SK-N-SH (cell line): ENCODE data around the gene PPT2. TPM values are rescaled to one million over a fixed set of nuclear protein-coding genes. Genes with fewer than 3 reads are reported as not detected.

Experiments
- CTCF ChIA-PET: fragments of 300-600, 350-600 bp; formaldehyde crosslinking; extraction: SDS; loops from one replicate; lab custom pipeline; 2021; lab: Yijun Ruan, JAX
- POLR2A ChIA-PET: fragments of 350-600 bp; sonication (Branson Sonifier 250); formaldehyde crosslinking; extraction: SDS; loops from one replicate; lab custom pipeline; 2020; ENCODE audit warnings: antibody characterized with exemption, inconsistent platforms; lab: Yijun Ruan, JAX
- DNase-seq: peaks from one replicate; pipeline ENCODE4 v3.0.0; 2012
- H2AFZ ChIP-seq: fragments of 200-600 bp; sonication (generic); 2 replicates; pipeline ENCODE4 v1.8.1; 2016; ENCODE audit warnings: antibody characterized with exemption, mild to moderate bottlenecking, low read depth
- H3F3A ChIP-seq: fragments of 200-600 bp; sonication (generic); replicated peaks from 2 replicates; pipeline ENCODE3; 2016; ENCODE audit warnings: antibody characterized with exemption, mild to moderate bottlenecking; ENCODE audit not compliant: insufficient read depth
- H3K27ac ChIP-seq, 2 experiments: fragments of 200-500 bp in 1 of 2; fragments of 200-600 bp in 1 of 2; sonication (Bioruptor generic) in 1 of 2; sonication (generic), shearing (Covaris generic) in 1 of 2; 2 replicates each; pipeline versions ENCODE4 v1.5.1 to v1.6.1; 2014 to 2016; ENCODE audit warnings: low read depth in 2 of 2, inconsistent platforms in 1 of 2, low read length in 1 of 2, mild to moderate bottlenecking in 1 of 2, mixed read lengths in 1 of 2
- H3K27me3 ChIP-seq: fragments of 200-600 bp; sonication (generic), shearing (Covaris generic); 2 replicates; pipeline ENCODE4 v1.6.1; 2016; ENCODE audit warnings: mixed run types; ENCODE audit not compliant: insufficient read depth
- H3K36me3 ChIP-seq, 2 experiments: fragments of 200-500 bp in 1 of 2; fragments of 200-600 bp in 1 of 2; sonication (Bioruptor generic) in 1 of 2; sonication (generic) in 1 of 2; replicated peaks in 1 of 2; 2 replicates each; pipeline versions ENCODE3 to v1.5.1; 2014 to 2016; ENCODE audit warnings: low read length in 1 of 2, mild to moderate bottlenecking in 1 of 2; ENCODE audit not compliant: insufficient read depth in 2 of 2, control insufficient read depth in 1 of 2
- H3K4me1 ChIP-seq, 2 experiments: fragments of 200-500 bp in 1 of 2; fragments of 200-600 bp in 1 of 2; sonication (Bioruptor generic) in 1 of 2; sonication (generic), shearing (Covaris generic) in 1 of 2; 2 replicates each; pipeline versions ENCODE4 v1.5.1 to v1.6.1; 2014 to 2016; ENCODE audit warnings: low read depth in 1 of 2, low read length in 1 of 2, mixed run types in 1 of 2; ENCODE audit not compliant: insufficient read depth in 2 of 2, control insufficient read depth in 1 of 2
- H3K4me2 ChIP-seq: fragments of 200-600 bp; sonication (generic), shearing (Covaris generic); 2 replicates; pipeline ENCODE4 v1.6.1; 2017; ENCODE audit warnings: mixed run types
- H3K4me3 ChIP-seq, 2 experiments: fragments of 200-500 bp in 1 of 2; fragments of 200-600 bp in 1 of 2; sonication (Bioruptor generic) in 1 of 2; sonication (generic), shearing (Covaris generic) in 1 of 2; 2 replicates each; pipeline versions ENCODE4 v1.5.1 to v1.8.1; 2014 to 2016; ENCODE audit warnings: low read depth in 2 of 2, inconsistent platforms in 1 of 2, low read length in 1 of 2, mild to moderate bottlenecking in 1 of 2, mixed read lengths in 1 of 2, moderate library complexity in 1 of 2
- H3K79me2 ChIP-seq: fragments of 200-600 bp; sonication (generic); 2 replicates; pipeline ENCODE4 v1.8.1; 2017; ENCODE audit warnings: mild to moderate bottlenecking; ENCODE audit not compliant: insufficient read depth
- H3K9ac ChIP-seq: fragments of 200-600 bp; sonication (generic); 2 replicates; pipeline ENCODE4 v1.6.1; 2017; ENCODE audit warnings: mixed run types
- H3K9me2 ChIP-seq: fragments of 200-600 bp; sonication (generic); 2 replicates; pipeline ENCODE4 v1.6.1; 2017; ENCODE audit warnings: mixed run types
- H3K9me3 ChIP-seq: fragments of 200-600 bp; sonication (generic); 2 replicates; pipeline ENCODE4 v1.6.1; 2017; ENCODE audit warnings: mixed run types, mild to moderate bottlenecking, moderate library complexity
- H4K20me1 ChIP-seq: fragments of 200-600 bp; sonication (generic); 2 replicates; pipeline ENCODE4 v1.6.1; 2017; ENCODE audit warnings: mild to moderate bottlenecking, mixed run types; ENCODE audit not compliant: insufficient read depth
- CHD2 ChIP-seq: fragments of 150-350 bp; IDR thresholded peaks from 2 replicates; pipeline ENCODE4 v1.6.1; 2018; ENCODE audit warnings: low read length; ENCODE audit not compliant: partially characterized antibody
- CTCF ChIP-seq: fragments of 200-600 bp; sonication (generic); IDR thresholded peaks from 2 replicates; pipeline ENCODE4 v1.6.1; 2017; ENCODE audit warnings: antibody characterized with exemption, mild to moderate bottlenecking, moderate library complexity
- EP300 ChIP-seq, 2 experiments: IDR thresholded peaks; 2 replicates each; pipeline versions ENCODE4 v1.4.0 to v1.6.1; 2012; ENCODE audit warnings: borderline replicate concordance in 1 of 2, low read depth in 1 of 2, low read length in 1 of 2
- EZH2phosphoT487 ChIP-seq: fragments of 200-600 bp; sonication (generic); IDR thresholded peaks from 2 replicates; pipeline ENCODE4 v1.6.1; 2017; ENCODE audit warnings: low read depth, mixed run types, mild to moderate bottlenecking, antibody characterized with exemption, moderate library complexity, borderline replicate concordance
- FOXJ3 ChIP-seq: sonication (generic); formaldehyde crosslinking; IDR thresholded peaks from 2 replicates; pipeline ENCODE4 v1.5.1; 2020; ENCODE audit warnings: mild to moderate bottlenecking, missing genetic modification reagents
- GABPA ChIP-seq: IDR thresholded peaks from 2 replicates; pipeline ENCODE4 v1.4.0; 2012; ENCODE audit warnings: low read depth, mild to moderate bottlenecking
- GATA2 ChIP-seq: sonication (generic); formaldehyde crosslinking; IDR thresholded peaks from 2 replicates; pipeline ENCODE4 v1.5.0; 2020; ENCODE audit warnings: mild to moderate bottlenecking, missing genetic modification reagents
- IRF3 ChIP-seq: fragments of 150-350 bp; IDR thresholded peaks from 2 replicates; pipeline ENCODE4 v1.6.1; 2016; ENCODE audit warnings: mild to moderate bottlenecking, low read depth, low read length
- MAX ChIP-seq: IDR thresholded peaks from 2 replicates; pipeline ENCODE4 v1.4.0; 2012; ENCODE audit warnings: low read depth
- MEF2A ChIP-seq: IDR thresholded peaks from 2 replicates; pipeline ENCODE4 v1.4.0; 2012; ENCODE audit warnings: low read depth, borderline replicate concordance
- NRF1 ChIP-seq: IDR thresholded peaks from 2 replicates; pipeline ENCODE4 v1.6.1; 2012; ENCODE audit warnings: low read depth, mild to moderate bottlenecking, low read length
- PBX3 ChIP-seq: IDR thresholded peaks from 2 replicates; pipeline ENCODE4; 2012
- POLR2AphosphoS5 ChIP-seq: IDR thresholded peaks from 2 replicates; pipeline ENCODE4 v1.6.1; 2012; ENCODE audit warnings: low read depth, low read length
- RCOR1 ChIP-seq: fragments of 150-350 bp; IDR thresholded peaks from 2 replicates; pipeline ENCODE4 v1.6.1; 2017; ENCODE audit warnings: antibody characterized with exemption, low read length
- RXRA ChIP-seq: IDR thresholded peaks from 2 replicates; pipeline ENCODE4 v1.4.0; 2012; ENCODE audit warnings: low read depth, mild to moderate bottlenecking, borderline replicate concordance
- SIN3A ChIP-seq: IDR thresholded peaks from 2 replicates; pipeline ENCODE4 v1.6.1; 2012; ENCODE audit warnings: low read depth, mild to moderate bottlenecking, low read length, moderate library complexity, borderline replicate concordance
- SMC3 ChIP-seq: IDR thresholded peaks from 2 replicates; pipeline ENCODE4 v1.6.1; 2012; ENCODE audit warnings: low read depth, low read length, improper control_type of control experiment
- ZBTB33 ChIP-seq: IDR thresholded peaks from 2 replicates; pipeline ENCODE4 v1.4.0; 2012; ENCODE audit warnings: low read depth, borderline replicate concordance
- WGBS: methylation state at CpG from one replicate; pipeline ENCODE4 v1.1.6; 2017; ENCODE audit warnings: low lambda C conversion rate; 5-methylcytosine and 5-hydroxymethylcytosine counted together
- polyA plus RNA-seq, 3 experiments: library from polyadenylated mRNA; depleted of rRNA; stranded (reverse); fragments of >200 nt; gene quantifications; 2 replicates each; pipeline ENCODE4 v1.2.3, GENCODE V29; 2012

PPT2 gene
- polyA plus RNA-seq, 1 of the 3 experiments (the other 2 are of a cell fraction), result 32.7 TPM

GRCh38 chr6:32181148-32181702 lies 27.3 kb downstream of the PPT2 start:
- ChIA-PET POLR2A (no interaction called here), CTCF (no interaction called here)
- DNase-seq, result no peak
- Histone ChIP-seq H3K4me1 (peaks cover 12 to 23% of the 10 kb centered on the region in 2 experiments; a peak in 3 of 4 replicates), H4K20me1 (no peaks in the 10 kb centered on the region), H3K79me2 (peaks cover 13% of the 10 kb centered on the region; the same call in 1 of the 2 replicates), H3K4me2 (no peak overlapping the region), H3F3A (peaks cover 16% of the 10 kb centered on the region), H3K9me2 (no peaks in the 10 kb centered on the region), H3K27ac (no peak overlapping the region), H3K27me3 (no peaks in the 10 kb centered on the region), H2AFZ (no peak overlapping the region), H3K9ac (no peak overlapping the region), H3K9me3 (no peaks in the 10 kb centered on the region), H3K36me3 (peaks cover 9 to 28% of the 10 kb centered on the region in 2 experiments), H3K4me3 (no peak overlapping the region)
- TF ChIP-seq MAX, result no peak
- no peak for TF ChIP-seq ZBTB33
- no peak for TF ChIP-seq POLR2AphosphoS5
- no peak for TF ChIP-seq EZH2phosphoT487
- TF ChIP-seq SIN3A, result no peak
- TF ChIP-seq SMC3, result no peak
- TF ChIP-seq MEF2A, result no peak
- TF ChIP-seq GATA2, result no peak
- TF ChIP-seq FOXJ3 (CRISPR knock-in tag), result no peak
- no peak for TF ChIP-seq RXRA
- no peak for TF ChIP-seq CTCF
- no peak for TF ChIP-seq NRF1
- TF ChIP-seq PBX3, result no peak
- no peak for TF ChIP-seq EP300 (IDR thresholded peaks at IDR 0.05; ENCODE audit: borderline replicate concordance in 1 of 2, low read depth in 1 of 2, low read length in 1 of 2)
- no peak for TF ChIP-seq GABPA
- TF ChIP-seq IRF3, result no peak
- TF ChIP-seq RCOR1, result no peak
- no peak for TF ChIP-seq CHD2
- 97% methylated on average over 15 of the region's 15 CpGs for WGBS
